Ramos (cell line): Measurements from ENCODE around the gene MT1H.

Source experiments
- in situ Hi-C: fragments of 300-500 bp; cut with MboI; formaldehyde crosslinking; loops from one replicate; pipeline ENCODE4 v1.14.3; 2022; ENCODE audit warnings: low sequenced_read_pairs; ENCODE audit not compliant: unreplicated experiment

The MT1H gene

GRCh38 chr16:56682703-56683397 lies 13.2 kb downstream of the MT1H start:
- in situ Hi-C loops: no loop called here

DNA sequence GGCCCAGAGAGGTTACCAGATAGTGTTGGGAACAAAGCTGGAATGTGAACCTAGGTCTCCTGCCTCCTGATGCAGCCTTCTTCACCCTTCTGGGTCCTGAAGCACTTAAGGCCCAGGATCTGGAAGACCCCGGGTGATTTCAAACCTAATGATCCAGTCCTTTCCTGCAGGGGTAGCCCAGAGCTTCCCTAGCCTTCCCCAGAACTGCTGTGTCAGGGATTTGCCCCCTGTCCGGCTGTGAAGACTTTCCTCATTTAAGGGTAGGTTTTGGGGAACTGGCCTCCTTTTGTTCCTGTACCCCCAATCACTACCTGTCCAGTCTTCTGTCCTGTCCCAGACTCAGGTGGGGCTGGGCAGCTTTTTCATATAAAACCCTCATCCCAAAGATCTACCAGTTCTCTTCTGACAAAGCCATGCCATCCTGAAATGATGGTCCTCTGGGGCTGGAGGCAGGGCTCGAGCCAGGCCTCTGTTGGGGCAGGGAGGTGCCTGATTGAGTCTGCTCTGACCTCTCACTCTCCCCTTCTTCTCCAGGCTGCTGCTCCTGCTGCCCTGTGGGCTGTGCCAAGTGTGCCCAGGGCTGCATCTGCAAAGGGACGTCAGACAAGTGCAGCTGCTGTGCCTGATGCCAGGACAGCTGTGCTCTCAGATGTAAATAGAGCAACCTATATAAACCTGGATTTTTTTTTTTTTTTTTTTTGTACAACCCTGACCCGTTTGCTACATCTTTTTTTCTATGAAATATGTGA lies 14.0 kb downstream of the MT1H start:
- in situ Hi-C loops: no loop called here

- in situ Hi-C loops: no loop called here
These were observed 14.8 kb downstream of the MT1H start for GRCh38 chr16:56684256-56684925.

- in situ Hi-C loops: no loop called here
These were observed 15.4 kb downstream of the MT1H start for GRCh38 chr16:56684926-56685590.

GRCh38 chr16:56686758-56687157 lies 17.1 kb downstream of the MT1H start:
- in situ Hi-C loops: no loop called here

DNA sequence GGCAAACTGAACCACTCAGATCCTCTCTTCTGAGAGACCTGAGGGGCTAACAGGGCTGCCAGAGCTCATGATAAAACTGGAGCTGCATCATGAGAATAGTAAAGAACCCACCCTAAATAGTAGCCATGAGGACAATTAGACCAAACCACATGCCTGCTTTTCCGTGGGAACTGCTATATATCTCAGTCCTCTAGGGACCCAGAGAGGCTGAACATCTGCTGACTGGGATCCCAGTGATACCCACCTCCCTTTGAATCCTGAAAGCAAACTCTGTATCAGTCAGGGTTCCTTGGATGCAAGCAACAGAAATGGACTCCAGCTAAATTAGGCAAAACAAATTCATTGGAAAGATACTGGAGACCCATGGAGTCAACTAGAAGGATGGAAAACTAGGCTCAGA lies 19.1 kb downstream of the MT1H start:
- in situ Hi-C loops: no loop called here

DNA sequence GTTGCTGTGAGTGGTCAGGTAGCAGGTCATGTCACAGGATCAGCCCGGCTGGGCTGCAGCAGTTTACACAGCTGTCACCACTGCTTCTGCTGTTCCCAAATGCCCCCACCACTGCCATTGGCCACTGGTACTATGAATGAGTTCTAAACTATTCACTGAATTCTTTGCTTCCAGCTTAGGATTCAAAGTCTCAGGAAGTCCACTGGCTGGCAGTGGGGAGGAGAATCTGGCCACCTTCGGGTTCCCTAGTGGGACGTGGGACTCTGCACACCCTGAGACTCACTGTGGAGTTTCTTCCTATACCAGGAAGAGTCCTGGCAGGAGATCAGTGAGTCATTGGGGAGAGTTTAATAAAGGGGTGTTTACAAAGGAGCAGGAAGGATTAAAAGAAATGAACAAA lies 19.6 kb downstream of the MT1H start:
- in situ Hi-C loops: no loop called here

DNA sequence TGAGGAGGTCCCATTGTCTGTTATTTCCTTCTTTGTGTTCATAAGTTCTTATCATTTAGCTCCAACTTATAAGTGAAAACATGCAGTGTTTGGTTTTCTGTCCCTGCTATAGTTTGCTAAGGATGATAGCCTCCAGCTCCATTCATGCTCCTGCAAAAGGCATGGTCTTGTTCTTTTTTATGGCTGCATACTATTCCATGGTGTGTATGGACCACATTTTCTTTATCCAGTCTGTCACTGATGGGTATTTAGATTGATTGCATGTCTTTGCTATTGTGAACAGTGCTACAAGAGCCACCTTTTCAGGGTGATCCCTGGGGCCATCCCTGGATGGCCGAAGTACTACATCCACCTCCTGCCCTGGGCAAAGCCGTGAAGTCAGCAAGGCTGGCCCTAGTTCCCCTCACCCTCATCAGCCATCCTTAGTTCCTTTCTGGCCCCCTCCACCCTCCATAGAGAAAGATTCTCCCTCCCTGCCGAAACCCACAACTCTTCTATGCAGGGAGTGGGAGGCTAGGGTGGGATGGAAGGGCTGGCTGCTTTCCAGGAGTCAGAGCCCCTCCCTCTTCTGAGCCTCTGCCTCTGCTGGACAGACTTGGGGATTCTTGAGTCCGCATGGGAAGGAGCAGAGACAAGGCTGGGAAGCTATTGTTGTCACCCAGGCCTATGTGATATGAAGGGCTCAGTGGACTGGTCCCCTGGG lies 21.0 kb downstream of the MT1H start:
- in situ Hi-C loops: no loop called here

DNA sequence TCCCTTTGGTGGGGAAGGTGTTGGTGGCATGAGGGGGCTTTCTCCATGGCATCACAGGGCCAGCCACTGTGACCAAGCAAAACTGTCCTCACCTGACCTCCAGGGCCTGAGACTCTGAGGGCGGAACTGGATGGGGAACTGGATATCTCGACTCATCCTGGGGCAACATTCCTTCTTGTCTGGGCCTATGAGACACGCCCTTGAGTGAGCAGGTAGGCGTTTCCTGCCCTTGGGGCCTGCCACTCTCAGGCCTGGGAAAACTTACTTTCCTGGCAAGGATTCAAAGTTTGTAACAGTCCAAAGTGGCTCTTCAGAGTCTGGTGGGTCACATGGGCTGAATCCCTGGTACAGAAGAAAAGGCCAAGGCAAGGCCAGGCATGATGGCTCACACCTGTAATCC lies 22.3 kb downstream of the MT1H start:
- in situ Hi-C loops: no loop called here

DNA sequence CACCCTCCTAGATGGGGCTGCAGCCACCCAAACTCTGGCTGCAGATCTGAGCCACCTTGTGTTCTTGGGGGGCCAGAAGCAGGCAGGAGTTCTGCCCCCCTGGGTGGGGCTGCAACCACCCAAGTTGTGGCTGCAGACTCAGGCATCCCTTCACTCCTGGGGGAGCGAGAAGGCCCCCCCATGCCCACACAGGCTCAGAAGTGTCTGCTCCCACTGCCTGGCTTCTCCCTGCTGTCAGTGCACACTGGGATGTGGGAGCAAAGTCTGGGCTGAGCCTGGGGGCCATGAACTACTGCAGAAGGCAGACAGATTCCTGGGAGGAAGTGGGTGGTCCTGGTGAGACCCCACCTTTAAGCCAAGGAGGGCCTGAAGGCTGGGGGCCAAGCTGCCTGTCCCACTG lies 25.6 kb downstream of the MT1H start:
- in situ Hi-C loops: no loop called here

GRCh38 chr16:56697456-56698155 lies 28.0 kb downstream of the MT1H start:
- in situ Hi-C loops: no loop called here

- in situ Hi-C loops: loop anchor here (10.0 kb wide), 2 partner anchors 125 to 755 kb away; no protein-coding TSS in a partner anchor
These were observed 30.6 kb downstream of the MT1H start for GRCh38 chr16:56700195-56700594.

GRCh38 chr16:56700631-56701030 lies 31.0 kb downstream of the MT1H start:
- in situ Hi-C loops: loop anchor here (10.0 kb wide), 2 partner anchors 126 to 756 kb away; no protein-coding TSS in a partner anchor

- in situ Hi-C loops: loop anchor here (10.0 kb wide), 2 partner anchors 127 to 757 kb away; no protein-coding TSS in a partner anchor
These were observed 31.9 kb downstream of the MT1H start for GRCh38 chr16:56701534-56701933.

DNA sequence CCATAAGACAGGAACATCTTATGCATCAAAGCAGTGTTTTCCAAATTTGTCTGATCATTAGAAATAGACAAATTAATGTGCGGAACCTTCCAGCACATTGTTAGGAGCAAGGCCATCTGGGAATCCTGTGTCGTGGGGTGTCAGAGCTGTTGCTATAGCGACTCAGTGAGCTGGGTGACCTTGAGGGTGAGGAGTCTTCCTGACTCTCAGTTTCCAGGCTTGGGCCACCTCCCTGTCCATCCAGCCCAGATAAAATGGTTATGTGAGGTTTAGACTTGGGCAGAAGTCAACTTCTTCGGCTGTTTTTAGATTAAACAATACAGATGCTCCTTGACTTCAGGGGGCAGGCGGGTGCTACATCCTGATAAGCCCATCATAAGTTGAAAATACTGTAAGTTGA lies 33.2 kb downstream of the MT1H start:
- in situ Hi-C loops: loop anchor here (10.0 kb wide), 2 partner anchors 128 to 758 kb away; no protein-coding TSS in a partner anchor

DNA sequence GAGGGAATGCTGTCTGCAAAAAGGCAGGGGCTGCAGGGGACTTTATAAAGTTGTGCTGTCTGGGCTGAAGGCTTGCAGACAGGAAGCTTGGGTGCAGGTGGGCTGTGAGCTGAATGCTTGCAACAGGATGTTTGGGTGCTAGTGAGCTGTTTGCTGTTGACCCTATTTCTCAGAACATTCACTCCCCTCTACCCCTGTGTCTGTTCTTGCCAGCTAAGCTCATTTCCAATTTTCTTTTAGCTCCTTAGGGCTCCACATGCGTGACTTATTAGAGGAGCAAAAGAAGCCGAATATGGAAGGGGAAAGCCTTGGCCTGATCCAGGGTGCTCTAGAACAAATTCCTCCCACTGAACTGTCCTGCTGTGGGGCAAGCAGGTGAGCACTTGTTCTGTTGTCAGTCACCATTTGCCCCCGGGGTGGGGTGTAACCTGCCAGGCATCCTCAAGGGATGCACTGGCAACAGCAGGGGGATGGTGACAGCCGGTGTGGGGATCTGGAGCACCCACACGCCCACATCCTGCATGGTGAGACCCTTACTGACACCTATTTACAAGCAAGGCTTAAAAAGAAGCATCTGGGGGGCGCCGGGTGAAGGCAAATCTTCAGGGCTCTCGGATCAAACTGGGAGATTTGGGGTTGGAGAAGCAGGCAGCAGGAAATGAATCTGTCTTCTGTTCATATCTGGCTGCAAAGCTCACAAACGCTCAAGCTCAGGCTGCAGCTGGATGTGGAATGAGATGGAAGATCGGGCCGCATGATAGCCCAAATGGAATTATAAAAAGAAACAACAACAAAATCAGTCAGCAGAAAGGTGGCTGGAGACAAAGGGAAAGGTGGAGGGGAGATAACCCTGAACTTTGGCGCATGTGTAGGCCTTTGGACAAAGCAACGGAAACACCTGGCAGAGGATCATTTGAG lies 39.2 kb downstream of the MT1H start:
- in situ Hi-C loops: loop anchor here (10.0 kb wide), 2 partner anchors 134 to 764 kb away; no protein-coding TSS in a partner anchor

- in situ Hi-C loops: loop anchor here (10.0 kb wide), 2 partner anchors 135 to 765 kb away; no protein-coding TSS in a partner anchor
These were observed 39.9 kb downstream of the MT1H start for GRCh38 chr16:56709443-56710040.
